Epithelial cell of proximal tubule (primary cell): ENCODE results near the gene USP3. TPM values are rescaled to one million over a fixed set of nuclear protein-coding genes. Genes with fewer than 3 reads are reported as not detected.

Experiments
- DNase-seq: peaks from one replicate; pipeline ENCODE4 v3.0.0-alpha.2; 2011; ENCODE audit warnings: low read depth
- H3K4me3 ChIP-seq: 2 replicates; pipeline ENCODE4 v1.5.1; 2011; ENCODE audit warnings: low read depth, mild to moderate bottlenecking, low read length
- total RNA-seq: library from RNA; depleted of rRNA; stranded (reverse); fragments of >200 nt; gene quantifications from 2 replicates; pipeline ENCODE4 v1.2.3, GENCODE V29; 2015
- TF ChIP-seq, protein P1 (sequence below): conservative IDR thresholded peaks from 2 replicates; pipeline ENCODE4 v1.5.1; 2012; ENCODE audit warnings: low read depth, mild to moderate bottlenecking, low read length

USP3 gene
- total RNA-seq, 1 donor from 2014 or later, result 34.2 TPM

DNA sequence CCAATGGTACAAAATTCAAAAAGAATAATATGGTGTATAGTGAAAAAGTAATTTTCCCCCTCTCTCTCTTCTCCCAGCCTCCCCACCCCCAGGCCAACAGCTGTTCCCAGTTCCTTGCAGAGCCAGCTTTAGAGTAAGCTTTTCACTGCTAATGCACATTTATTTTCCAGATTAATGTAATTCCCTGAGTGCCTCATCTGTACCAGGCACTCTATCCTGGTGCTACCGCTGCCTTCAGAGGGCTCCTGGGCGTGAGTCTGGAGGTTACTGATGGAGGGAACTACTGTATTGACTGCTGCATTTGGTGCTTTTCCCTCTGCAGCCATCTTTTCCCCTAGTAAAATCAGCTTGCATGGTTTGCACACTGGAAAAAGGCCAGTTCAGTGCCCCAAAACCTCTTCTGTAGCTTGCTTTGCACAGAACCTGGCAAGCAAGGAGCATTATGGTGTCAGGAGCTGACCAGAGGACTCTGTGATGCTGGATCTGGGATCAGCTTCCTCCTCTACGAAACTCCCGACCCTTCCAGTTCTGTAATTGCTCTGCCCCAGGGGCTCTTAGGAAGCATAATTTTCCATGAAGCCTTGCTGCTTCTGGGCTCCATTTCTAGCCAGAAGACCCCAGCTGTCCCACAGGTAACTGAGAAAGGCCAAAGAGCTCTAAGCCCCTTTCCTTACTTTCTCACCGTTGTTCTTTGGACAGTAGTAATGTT lies 8.5 kb upstream of the USP3 start:
- no peak for DNase-seq
- no peak overlapping the region for H3K4me3 ChIP-seq
- TF ChIP-seq, protein P1, sequence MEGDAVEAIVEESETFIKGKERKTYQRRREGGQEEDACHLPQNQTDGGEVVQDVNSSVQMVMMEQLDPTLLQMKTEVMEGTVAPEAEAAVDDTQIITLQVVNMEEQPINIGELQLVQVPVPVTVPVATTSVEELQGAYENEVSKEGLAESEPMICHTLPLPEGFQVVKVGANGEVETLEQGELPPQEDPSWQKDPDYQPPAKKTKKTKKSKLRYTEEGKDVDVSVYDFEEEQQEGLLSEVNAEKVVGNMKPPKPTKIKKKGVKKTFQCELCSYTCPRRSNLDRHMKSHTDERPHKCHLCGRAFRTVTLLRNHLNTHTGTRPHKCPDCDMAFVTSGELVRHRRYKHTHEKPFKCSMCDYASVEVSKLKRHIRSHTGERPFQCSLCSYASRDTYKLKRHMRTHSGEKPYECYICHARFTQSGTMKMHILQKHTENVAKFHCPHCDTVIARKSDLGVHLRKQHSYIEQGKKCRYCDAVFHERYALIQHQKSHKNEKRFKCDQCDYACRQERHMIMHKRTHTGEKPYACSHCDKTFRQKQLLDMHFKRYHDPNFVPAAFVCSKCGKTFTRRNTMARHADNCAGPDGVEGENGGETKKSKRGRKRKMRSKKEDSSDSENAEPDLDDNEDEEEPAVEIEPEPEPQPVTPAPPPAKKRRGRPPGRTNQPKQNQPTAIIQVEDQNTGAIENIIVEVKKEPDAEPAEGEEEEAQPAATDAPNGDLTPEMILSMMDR, result no peak

DNA sequence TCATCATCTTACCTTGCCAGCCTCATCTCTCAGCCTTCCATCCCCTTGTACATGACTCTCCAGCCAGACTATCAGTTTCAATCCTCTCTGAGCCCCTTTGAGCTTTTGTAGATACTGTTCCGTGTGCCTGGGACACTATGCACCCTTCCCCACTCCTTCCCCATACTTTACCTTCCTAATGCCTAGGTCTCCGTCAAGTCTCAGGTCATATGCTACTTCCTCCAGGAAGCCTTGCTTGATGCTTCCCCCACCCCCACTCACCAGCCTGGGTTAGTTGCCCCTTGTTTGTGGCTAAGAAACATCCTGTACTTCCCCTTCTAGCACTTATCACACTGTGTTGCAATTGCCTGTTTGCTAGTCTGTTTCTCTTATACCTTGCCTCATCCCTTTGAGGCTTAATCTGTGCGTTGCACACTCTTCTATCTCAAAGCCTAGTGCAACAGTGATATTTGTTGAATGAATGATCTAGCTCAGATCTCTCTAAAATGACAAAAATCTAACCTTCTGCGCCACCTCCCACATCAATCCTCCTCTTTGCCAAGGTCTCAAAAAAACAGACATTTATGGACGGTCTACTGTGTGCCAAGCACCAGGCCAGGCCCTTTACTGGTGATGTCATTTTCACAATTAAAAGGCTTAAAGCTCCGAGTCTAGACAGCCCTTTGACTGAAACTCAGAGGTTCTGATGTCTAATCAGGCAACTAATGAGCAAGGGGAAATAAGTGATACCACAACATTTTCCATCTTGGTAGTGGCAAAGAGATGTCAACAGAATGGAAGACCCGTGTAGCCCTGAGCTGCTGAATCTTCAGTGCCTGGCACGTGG lies 6.5 kb upstream of the USP3 start:
- no peak overlapping the region for H3K4me3 ChIP-seq
- no peak for DNase-seq
- TF ChIP-seq, protein P1, result no peak

DNA sequence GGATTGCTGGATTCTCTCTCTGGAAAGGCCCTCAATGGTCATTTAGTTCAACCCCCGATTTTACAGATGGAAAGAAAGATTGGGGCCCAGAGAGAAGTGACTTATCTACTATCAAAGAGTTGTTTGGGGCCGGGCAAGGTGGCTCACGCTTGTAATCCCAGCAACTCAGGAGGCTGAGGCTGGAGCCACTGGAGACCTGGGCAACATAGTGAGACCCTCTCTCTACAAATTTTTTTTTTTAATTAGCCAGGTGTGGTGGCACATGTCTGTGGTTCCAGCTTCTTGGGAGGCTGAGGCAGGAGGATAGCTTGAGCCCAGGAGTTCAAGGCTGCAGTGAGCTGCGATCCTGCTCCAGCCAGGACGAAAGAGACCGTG lies 5.2 kb upstream of the USP3 start:
- H3K4me3 ChIP-seq, result no peak overlapping the region
- no peak for DNase-seq
- TF ChIP-seq, protein P1, result no peak

DNA sequence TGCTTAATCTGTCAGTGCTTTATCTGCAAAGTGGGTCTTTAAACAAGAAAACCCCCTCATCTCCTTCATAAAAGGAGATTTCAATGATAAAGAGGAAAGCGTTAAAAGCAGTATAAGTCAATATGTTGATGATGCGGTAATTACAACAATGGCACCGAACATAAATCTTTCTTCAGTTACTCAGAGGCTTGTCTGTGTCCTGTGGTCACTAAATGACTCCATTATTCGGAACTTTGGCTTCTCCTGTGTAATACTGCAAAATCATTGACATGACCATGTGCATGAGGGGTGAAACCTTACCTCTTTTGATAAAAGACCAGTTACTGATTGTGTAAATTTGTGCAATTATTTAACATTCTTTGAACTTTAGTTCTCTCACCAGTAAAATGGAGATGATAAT lies 4.8 kb upstream of the USP3 start:
- no peak for DNase-seq
- TF ChIP-seq, protein P1, result no peak
- H3K4me3 ChIP-seq, result no peak overlapping the region

DNA sequence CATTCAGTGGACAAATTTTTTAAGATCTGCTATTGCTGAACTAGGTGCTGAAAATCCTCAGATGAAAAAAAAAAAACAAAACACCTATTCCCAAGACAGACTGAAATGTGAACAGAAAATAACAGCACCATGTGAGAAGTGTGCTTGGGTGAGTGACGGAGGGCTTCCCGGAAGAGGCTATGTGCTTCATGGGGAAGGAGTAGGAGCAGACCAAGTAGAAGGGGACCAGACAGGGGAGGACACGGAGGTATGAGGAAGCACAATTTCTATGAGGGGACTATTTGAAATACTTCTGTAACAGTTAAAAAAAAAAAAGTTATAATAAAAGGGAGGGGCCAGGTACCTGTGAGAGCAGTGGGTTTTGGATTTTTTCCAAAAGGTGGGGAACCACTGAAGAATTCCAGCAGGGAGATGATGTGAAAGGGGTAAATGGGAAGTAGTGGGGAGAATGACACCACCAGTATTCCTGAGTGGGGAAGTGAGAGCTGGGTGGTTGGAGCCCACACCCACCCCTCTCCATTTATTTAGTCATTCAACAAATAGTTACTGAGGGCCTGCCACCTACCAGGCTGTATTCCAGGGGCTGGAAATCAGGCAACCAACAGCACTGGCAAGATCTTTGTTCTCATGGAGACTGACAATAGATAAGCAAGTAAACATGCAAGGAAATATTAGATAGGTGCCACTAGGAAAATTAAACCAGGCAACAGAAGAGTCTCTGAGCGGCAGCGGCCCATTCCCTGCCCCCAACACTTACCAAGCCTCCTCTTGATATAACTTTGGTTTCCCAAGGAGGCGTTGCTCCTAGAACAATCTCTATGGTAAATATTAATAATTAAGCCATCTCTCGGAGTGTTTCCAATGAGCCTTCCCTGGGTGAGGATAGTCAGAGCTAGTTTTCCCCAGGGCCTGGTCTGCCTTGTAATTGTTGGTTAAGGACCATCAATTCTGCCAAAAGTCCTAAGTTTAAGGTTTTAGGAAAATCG lies 3.8 kb upstream of the USP3 start:
- H3K4me3 ChIP-seq, result peak overlapping the region; percentile 48
- DNase-seq, result no peak
- TF ChIP-seq, protein P1, result no peak

DNA sequence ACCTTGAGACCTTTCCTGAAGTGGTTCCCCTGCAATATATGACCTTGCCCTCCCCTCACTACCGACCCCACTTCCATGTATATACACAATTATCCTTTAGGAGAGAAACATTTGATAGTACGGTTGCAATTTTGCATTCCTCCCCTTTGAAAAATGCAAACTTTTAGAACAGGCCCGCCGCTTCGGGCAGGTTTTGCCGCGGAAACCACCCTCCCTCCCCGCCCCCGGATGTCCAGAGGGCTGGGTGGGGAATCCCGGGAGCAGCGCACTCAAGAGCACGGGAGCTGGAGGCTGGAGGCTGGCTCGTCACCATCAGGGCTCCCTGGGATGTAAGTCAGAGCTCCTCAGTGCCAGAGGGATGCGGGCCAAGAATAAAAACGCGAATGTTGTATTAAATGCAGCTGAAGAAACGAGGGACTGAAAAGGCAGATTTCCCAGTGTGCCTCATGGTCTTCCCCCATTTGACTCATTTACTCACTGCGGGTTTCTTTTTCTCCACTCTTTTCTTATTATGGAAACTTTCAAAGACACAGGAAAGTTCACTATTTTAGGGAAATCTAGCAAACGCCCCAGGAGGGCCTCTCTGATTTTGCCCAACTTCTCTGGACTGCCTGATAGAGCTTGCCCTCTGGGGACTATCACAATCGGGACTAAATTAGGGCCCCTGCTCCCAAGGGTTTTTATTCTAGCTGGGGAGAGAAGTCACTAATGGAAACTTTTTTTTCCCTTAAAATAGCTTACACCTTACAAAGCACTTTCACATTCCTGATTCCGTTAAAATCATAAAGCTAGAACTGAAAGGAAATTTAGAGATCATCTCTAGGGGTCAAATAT lies 2.9 kb upstream of the USP3 start:
- peak overlapping the region; percentile 48 for H3K4me3 ChIP-seq
- TF ChIP-seq, protein P1, result no peak
- DNase-seq, result no peak
